ENCODE measurements around the gene GRHPR. TPM values are rescaled to one million over a fixed set of nuclear protein-coding genes. Genes with fewer than 3 reads are reported as not detected.

Gene GRHPR
- total RNA-seq, 4 donors from 2014 or later = 132 to 156 (median 141) TPM

DNA sequence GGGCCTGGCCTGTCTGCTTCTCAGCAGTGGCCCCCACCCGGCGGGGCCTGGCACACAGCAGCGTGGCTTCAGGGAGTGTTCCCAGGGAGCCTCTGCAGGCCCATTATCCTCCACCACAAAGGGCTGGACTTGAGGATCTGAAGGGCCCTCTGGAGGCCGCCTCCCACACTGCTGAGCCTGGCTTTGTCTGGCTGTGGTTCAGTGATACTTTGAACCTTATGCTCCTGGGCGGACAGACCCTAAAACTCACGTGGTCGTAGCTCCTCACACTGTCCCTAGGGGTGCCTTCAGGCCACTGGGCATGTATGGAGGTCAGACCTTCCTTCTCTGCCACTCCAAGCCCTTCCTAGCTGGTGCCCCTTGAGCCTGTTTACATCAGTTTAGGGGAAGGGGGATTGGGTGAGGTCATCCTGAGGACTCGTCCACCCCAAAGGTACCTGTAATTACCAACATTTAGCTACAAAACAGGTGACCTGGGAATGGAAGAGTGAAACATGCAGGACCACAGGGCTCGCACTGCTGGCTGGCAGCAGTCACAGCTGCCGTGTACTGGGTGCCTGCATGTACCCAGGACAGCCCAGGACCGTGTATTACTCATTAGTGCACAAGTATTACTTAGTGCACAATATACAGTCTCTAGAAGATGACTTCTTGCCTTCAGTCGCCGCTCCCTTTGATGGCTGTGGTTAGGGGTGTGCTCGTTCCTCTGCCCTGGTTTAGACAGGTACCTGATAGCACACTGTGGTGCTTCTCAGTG, 8.5 kb downstream of the GRHPR start:
- DNase-seq (ENCODE audit: low spot score in 2 of 2) = no peak
- WGBS = 76% methylated on average over 7 of the region's 14 CpGs
- peaks cover 58% of the 10 kb centered on the region for H3K36me3 ChIP-seq
- no peak for TF ChIP-seq POLR2A (IDR thresholded peaks at IDR 0.05)
- TF ChIP-seq, protein P1, sequence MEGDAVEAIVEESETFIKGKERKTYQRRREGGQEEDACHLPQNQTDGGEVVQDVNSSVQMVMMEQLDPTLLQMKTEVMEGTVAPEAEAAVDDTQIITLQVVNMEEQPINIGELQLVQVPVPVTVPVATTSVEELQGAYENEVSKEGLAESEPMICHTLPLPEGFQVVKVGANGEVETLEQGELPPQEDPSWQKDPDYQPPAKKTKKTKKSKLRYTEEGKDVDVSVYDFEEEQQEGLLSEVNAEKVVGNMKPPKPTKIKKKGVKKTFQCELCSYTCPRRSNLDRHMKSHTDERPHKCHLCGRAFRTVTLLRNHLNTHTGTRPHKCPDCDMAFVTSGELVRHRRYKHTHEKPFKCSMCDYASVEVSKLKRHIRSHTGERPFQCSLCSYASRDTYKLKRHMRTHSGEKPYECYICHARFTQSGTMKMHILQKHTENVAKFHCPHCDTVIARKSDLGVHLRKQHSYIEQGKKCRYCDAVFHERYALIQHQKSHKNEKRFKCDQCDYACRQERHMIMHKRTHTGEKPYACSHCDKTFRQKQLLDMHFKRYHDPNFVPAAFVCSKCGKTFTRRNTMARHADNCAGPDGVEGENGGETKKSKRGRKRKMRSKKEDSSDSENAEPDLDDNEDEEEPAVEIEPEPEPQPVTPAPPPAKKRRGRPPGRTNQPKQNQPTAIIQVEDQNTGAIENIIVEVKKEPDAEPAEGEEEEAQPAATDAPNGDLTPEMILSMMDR (IDR thresholded peaks at IDR 0.05) = no peak
- no peak for TF ChIP-seq POLR2AphosphoS5 (IDR thresholded peaks at IDR 0.05)
- TF ChIP-seq EP300 (IDR thresholded peaks at IDR 0.05) = no peak
- no peaks in the 10 kb centered on the region for H3K9me3 ChIP-seq
- H3K4me1 ChIP-seq = peaks cover 31% of the 10 kb centered on the region
- H3K27me3 ChIP-seq = no peaks in the 10 kb centered on the region
- H3K4me3 ChIP-seq = no peak overlapping the region
- peak overlapping the region; percentile 16 for H3K27ac ChIP-seq

DNA sequence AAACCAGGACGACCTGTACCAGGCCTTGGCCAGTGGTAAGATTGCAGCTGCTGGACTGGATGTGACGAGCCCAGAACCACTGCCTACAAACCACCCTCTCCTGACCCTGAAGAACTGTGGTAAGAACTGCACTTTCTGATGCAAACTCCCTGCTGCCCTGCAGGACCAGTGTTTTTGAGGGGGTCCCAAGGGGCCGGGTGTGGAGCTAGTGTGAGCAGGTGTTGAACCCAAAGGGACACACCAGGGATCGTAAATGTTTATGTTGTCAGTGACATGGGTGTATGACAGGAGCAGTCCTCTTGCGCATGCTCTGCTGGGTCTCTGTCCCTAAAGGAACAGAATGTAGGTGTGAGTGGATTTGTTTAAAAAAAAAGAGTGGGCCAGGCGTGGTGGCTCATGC, 9.5 kb downstream of the GRHPR start:
- Histone ChIP-seq H3K27me3 (no peaks in the 10 kb centered on the region), H3K4me3 (no peak overlapping the region), H3K36me3 (peaks cover 59% of the 10 kb centered on the region), H3K4me1 (peaks cover 31% of the 10 kb centered on the region), H3K27ac (peak overlapping the region; percentile 28), H3K9me3 (no peaks in the 10 kb centered on the region)
- WGBS = 77% methylated on average over 6 of the region's 6 CpGs
- TF ChIP-seq EP300 (IDR thresholded peaks at IDR 0.05) = no peak
- TF ChIP-seq POLR2A (IDR thresholded peaks at IDR 0.05) = no peak
- TF ChIP-seq, protein P1 (IDR thresholded peaks at IDR 0.05) = no peak
- TF ChIP-seq POLR2AphosphoS5 (IDR thresholded peaks at IDR 0.05) = no peak
- DNase-seq (ENCODE audit: low spot score in 2 of 2) = no peak

DNA sequence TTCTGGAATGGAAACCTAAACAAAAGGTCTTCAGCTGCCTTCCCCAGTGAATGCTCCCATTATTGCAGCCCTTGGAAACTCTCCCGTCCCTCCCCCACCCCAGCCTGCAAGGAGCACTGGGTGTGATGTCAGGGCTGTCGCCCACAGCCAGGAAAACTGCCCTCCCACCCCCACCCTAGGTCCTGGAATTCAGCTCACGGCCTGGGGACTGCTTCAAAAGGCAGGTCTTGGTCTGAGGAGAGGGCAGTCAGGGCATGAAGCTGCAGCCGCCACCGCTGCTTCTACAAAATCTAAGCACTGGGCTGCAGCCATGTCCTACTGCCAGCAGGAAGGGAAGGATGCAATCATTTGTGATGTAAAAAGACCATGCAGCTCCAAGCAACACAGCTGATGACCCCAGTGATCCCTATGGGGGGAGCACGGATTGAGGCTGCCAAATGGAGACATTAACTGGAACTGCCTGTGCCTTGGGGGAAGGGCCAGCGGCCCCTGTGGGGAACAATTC, 11.4 kb downstream of the GRHPR start:
- no peak overlapping the region for H3K4me3 ChIP-seq
- H3K9me3 ChIP-seq = no peaks in the 10 kb centered on the region
- no peak for TF ChIP-seq POLR2A (IDR thresholded peaks at IDR 0.05)
- TF ChIP-seq, protein P1 (IDR thresholded peaks at IDR 0.05) = no peak
- no peak for TF ChIP-seq EP300 (IDR thresholded peaks at IDR 0.05)
- TF ChIP-seq POLR2AphosphoS5 (IDR thresholded peaks at IDR 0.05) = no peak
- H3K27me3 ChIP-seq = no peaks in the 10 kb centered on the region
- peaks cover 31% of the 10 kb centered on the region for H3K4me1 ChIP-seq
- H3K27ac ChIP-seq = no peak overlapping the region
- peaks cover 59% of the 10 kb centered on the region for H3K36me3 ChIP-seq
- DNase-seq (ENCODE audit: low spot score in 2 of 2) = no peak
- WGBS = 36% methylated on average over 4 of the region's 7 CpGs

DNA sequence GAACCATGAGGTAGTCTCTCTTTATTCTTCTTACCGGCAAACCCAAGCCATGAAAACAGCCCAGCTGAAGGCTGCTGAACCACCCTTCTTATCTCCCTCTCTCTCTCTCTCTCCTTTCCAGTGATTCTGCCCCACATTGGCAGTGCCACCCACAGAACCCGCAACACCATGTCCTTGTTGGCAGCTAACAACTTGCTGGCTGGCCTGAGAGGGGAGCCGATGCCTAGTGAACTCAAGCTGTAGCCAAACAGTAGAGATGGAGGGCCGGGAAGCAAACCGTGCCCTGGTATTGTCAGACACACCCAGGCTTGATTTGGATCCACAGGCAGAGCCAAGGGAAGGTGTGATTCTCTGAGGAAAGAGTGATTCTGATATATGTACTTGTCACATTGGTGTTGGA, 14.0 kb downstream of the GRHPR start:
- no peaks in the 10 kb centered on the region for H3K27me3 ChIP-seq
- no peak overlapping the region for H3K4me3 ChIP-seq
- peaks cover 21% of the 10 kb centered on the region for H3K4me1 ChIP-seq
- no peak for DNase-seq (ENCODE audit: low spot score in 2 of 2)
- H3K27ac ChIP-seq = no peak overlapping the region
- H3K36me3 ChIP-seq = peaks cover 58% of the 10 kb centered on the region
- 64% methylated on average over 5 of the region's 5 CpGs for WGBS
- TF ChIP-seq EP300 (IDR thresholded peaks at IDR 0.05) (no peak), POLR2A (IDR thresholded peaks at IDR 0.05) (no peak), POLR2AphosphoS5 (IDR thresholded peaks at IDR 0.05) (no peak)
- TF ChIP-seq, protein P1 (IDR thresholded peaks at IDR 0.05) = no peak
- no peaks in the 10 kb centered on the region for H3K9me3 ChIP-seq

DNA sequence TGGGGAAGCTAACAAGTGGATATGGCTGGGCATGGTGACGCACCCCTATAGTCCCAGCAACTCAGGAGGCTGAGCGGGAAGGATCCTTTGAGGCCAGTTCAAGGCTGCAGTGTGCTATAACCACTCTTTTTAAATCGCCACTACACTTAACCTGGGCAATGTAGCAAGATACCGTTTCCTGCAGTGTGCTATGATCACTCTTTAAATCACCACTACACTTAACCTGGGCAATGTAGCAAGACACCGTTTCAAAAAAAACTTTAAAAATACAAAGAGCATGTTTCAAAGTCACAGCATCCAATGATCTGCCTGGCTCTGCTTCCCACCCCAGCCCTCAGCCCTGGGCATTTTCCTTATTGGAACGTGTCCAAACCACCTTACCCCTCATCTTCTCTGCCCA, 14.5 kb downstream of the GRHPR start:
- no peak overlapping the region for H3K4me3 ChIP-seq
- no peaks in the 10 kb centered on the region for H3K9me3 ChIP-seq
- H3K27ac ChIP-seq = no peak overlapping the region
- WGBS = 89% methylated on average over 6 of the region's 6 CpGs
- H3K4me1 ChIP-seq = peaks cover 21% of the 10 kb centered on the region
- no peaks in the 10 kb centered on the region for H3K27me3 ChIP-seq
- H3K36me3 ChIP-seq = peaks cover 61% of the 10 kb centered on the region
- DNase-seq (ENCODE audit: low spot score in 2 of 2) = no peak
- TF ChIP-seq POLR2A (IDR thresholded peaks at IDR 0.05) (no peak), POLR2AphosphoS5 (IDR thresholded peaks at IDR 0.05) (no peak), EP300 (IDR thresholded peaks at IDR 0.05) (no peak)
- TF ChIP-seq, protein P1 (IDR thresholded peaks at IDR 0.05) = no peak

Data from suprapubic skin (tissue), 4 donors.